ENCODE results near the gene ABCC11.

DNA sequence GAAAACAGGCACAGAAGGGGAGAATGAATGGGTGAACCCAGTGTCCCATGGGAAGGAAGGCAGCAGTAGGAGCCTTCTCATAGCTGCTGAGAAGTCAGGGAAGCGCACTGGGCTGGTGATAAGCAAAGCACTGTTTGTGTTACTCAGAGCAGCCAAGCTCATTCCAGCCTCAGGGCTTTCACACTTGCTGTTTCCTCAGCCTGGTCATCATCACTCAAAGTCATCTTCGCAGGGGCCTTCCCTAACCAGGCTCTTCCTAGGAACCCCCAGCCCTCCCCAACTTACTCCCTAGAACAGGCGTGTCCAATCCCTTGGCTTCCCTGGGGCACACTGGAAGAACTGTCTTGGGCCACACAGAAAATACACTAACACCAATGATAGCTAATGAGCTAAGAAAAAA lies 35.3 kb downstream of the ABCC11 start:
- TF ChIP-seq FOXK1 (CRISPR knock-in tag; IDR thresholded peaks at IDR 0.05; ENCODE audit: borderline replicate concordance, low read depth) (no peak), ZSCAN5A (CRISPR knock-in tag; IDR thresholded peaks at IDR 0.05; ENCODE audit: borderline replicate concordance) (no peak)
- TF ChIP-seq, protein P1, sequence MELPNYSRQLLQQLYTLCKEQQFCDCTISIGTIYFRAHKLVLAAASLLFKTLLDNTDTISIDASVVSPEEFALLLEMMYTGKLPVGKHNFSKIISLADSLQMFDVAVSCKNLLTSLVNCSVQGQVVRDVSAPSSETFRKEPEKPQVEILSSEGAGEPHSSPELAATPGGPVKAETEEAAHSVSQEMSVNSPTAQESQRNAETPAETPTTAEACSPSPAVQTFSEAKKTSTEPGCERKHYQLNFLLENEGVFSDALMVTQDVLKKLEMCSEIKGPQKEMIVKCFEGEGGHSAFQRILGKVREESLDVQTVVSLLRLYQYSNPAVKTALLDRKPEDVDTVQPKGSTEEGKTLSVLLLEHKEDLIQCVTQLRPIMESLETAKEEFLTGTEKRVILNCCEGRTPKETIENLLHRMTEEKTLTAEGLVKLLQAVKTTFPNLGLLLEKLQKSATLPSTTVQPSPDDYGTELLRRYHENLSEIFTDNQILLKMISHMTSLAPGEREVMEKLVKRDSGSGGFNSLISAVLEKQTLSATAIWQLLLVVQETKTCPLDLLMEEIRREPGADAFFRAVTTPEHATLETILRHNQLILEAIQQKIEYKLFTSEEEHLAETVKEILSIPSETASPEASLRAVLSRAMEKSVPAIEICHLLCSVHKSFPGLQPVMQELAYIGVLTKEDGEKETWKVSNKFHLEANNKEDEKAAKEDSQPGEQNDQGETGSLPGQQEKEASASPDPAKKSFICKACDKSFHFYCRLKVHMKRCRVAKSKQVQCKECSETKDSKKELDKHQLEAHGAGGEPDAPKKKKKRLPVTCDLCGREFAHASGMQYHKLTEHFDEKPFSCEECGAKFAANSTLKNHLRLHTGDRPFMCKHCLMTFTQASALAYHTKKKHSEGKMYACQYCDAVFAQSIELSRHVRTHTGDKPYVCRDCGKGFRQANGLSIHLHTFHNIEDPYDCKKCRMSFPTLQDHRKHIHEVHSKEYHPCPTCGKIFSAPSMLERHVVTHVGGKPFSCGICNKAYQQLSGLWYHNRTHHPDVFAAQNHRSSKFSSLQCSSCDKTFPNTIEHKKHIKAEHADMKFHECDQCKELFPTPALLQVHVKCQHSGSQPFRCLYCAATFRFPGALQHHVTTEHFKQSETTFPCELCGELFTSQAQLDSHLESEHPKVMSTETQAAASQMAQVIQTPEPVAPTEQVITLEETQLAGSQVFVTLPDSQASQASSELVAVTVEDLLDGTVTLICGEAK (IDR thresholded peaks at IDR 0.05) = no peak
- TF ChIP-seq, protein P1 (CRISPR knock-in tag; IDR thresholded peaks at IDR 0.05) = no peak

All from HepG2 (cell line).